Activated CD4-positive, alpha-beta T cell treated with anti-CD3 and anti-CD28 coated beads for 24 hours (primary cell): ENCODE results near the gene ETS1.

ENCODE experiments used
- DNase-seq, 2 donors: peaks; one replicate each; pipeline ENCODE4 v3.0.0-alpha.2; 2020; ENCODE audit warnings: low read depth in 2 of 2

The ETS1 gene

GRCh38 chr11:128535468-128536457 lies 51.6 kb downstream of the ETS1 start:
- no peak for DNase-seq

DNA sequence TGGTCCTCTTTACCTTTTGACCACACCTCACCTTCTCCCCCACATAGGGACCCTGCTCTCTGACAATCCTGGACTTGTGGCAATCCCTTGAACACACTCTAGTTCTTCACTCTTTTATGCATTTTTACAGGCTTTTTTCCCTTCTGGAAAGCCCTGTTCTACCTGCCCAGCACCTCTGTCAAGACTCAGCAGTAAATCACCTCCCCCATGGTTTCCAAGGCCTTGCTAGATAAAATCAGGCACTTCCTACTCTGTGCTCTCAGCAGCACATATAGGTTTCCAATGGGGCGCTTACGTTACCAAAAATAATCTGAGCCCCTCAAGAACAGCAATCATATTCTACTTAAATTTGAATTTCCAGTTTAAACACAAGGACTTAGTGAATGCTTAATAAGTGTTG lies 53.9 kb downstream of the ETS1 start:
- DNase-seq = no peak

- DNase-seq = no peak
These were observed 54.7 kb downstream of the ETS1 start for GRCh38 chr11:128532572-128533091.

GRCh38 chr11:128532016-128532571 lies 55.3 kb downstream of the ETS1 start:
- no peak for DNase-seq

- no peak for DNase-seq
These were observed 55.8 kb downstream of the ETS1 start for GRCh38 chr11:128531588-128531987.

DNA sequence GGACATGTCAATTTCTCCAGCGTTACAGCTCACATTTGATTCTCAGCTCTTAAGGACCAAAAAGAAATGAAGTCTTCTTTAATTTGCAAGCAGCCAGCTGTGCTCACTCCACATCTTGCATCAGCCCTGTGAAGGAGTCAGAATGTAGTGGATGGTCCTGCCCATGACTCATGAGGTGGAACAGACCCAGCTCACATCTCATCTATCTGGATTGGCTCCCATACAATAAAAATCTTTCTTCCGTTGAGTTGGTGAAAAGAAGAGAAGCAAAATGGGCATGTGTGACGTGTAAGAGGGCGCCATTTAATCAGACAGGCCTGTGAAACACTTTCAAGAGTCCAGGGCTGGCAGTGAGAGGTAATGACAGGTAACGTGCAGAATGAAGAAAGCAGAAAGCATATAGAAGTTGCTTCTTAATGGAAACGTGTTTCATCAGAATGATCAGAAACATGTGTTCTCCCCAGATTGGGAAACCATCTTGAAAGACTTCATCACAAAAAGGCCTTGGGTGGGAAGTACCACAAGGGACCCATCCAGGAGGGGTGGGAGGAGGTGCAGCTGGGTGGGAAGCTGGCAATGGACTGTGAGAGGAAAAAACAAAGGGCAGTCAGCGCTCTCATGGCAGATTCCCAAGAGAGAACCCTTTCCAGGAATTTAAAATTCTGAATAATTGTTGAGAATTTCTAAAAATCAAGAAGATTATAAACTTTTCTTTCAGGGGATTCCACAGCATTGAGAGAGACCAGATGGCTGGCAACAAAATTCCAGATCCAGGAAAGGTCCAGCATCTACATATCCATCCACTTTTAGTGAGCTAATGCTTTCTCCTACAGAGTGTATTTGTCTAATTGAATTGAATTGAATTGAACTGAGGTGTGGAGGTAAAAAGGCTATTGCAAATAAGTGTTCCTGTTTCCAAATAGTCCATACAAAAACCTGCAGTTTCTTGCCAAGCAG lies 57.0 kb downstream of the ETS1 start:
- DNase-seq = no peak

DNA sequence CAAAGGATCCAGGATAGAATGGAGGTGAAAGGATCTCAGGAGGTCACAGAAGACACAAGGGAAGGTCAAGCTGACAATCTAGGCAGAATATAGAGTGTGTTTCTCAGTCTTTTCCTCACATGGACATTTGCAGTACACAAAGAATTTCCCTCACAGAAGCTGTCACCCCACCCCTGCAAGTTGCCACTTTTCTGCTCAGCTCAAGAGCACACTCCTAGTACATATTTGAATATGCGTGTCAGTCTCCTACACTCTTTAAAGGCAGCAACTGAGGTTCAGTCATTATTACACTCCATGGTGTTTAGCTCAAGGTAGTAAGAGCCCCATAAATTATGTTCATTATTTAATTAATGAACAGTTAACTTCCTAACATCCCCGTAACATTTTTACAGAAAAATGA lies 59.1 kb downstream of the ETS1 start:
- no peak for DNase-seq

DNA sequence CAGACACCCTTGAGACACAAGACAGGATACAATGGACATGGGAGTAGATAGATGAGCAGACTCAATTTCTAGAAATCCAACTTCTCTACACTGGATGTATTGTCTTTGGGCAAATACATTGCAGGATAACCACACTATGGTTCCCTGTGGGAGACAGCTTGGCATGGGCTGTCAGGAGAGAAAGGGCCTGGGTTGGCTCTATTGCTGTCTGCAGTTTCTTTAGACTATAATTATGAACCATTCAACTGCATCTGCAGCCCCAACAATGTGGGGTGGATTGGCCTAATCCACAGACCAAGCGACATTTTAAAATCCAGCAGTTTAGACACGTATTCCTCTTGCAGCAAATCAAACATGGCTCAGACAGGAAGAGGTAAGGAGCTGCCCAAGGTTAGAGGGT lies 60.3 kb downstream of the ETS1 start:
- no peak for DNase-seq

- no peak for DNase-seq
These were observed 61.7 kb downstream of the ETS1 start for GRCh38 chr11:128525411-128526243.

GRCh38 chr11:128524172-128524571 lies 63.2 kb downstream of the ETS1 start:
- no peak for DNase-seq

DNA sequence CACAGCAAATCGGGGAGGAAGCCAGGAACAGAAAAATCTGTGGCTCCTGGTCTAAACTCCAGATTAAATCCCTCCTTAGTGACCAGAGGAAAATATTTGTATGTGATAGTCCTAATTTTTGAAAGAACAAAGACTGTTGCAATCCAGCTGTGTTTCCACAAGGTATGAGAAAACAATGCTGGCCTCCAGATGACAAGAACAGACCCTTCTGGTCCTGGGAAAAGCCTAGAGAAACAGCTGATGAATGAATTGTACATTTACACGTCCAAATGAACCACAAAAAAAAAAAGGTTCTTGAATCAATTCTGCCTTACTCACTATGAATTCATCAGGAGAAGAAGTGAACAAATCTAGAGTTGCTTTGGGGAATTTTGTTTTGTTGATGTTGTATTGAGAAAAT lies 63.7 kb downstream of the ETS1 start:
- no peak for DNase-seq

GRCh38 chr11:128522943-128523518 lies 64.3 kb downstream of the ETS1 start:
- DNase-seq = peak in 1 of 2 donors; percentile 64

DNA sequence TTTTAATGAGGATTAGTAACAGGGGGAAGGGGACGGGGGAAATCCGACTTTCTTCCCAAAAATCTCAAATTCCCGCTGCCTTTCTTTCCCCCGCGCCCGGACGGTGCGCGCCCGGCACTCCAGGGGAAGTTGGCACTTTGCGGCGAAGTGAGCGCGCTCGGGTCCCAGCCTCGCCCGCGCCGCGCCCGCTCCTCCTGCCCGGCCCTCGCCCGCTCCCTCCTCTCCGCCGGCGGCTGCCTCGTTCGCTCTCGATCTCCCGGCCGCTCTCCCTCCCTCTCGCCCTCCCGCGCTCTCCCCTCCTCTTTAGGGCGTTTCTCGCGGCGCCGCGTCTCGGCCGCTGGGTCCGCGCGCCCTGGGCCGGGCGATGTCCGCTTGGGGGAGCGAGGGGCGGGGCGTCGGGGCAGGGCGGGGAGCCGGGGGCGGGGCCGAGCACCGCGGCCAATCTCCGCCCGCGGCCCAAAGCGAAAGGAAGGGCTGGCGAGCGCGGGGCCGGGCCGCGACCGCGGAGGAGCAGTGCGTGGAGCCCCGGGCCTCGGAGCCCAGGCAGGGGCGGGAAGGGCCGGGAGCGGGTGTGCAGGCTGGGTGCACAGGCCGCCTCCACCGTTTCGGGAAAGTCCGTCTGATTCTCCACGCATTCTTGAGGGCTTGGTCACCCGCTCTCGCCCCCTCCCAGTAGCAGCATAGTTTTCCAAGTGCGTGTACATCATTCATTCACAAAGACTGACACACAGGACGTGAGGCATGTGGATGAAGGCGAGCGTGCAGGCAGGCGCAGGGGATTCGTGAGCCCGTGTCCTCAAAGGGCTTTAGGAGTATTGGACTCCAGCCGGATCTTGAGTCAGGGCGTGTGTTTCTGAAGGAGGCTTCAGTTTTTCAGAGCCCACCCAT lies 65.1 kb downstream of the ETS1 start:
- peak; percentile 82 to 85 for DNase-seq

GRCh38 chr11:128521682-128522054 lies 65.7 kb downstream of the ETS1 start:
- DNase-seq = no peak

DNA sequence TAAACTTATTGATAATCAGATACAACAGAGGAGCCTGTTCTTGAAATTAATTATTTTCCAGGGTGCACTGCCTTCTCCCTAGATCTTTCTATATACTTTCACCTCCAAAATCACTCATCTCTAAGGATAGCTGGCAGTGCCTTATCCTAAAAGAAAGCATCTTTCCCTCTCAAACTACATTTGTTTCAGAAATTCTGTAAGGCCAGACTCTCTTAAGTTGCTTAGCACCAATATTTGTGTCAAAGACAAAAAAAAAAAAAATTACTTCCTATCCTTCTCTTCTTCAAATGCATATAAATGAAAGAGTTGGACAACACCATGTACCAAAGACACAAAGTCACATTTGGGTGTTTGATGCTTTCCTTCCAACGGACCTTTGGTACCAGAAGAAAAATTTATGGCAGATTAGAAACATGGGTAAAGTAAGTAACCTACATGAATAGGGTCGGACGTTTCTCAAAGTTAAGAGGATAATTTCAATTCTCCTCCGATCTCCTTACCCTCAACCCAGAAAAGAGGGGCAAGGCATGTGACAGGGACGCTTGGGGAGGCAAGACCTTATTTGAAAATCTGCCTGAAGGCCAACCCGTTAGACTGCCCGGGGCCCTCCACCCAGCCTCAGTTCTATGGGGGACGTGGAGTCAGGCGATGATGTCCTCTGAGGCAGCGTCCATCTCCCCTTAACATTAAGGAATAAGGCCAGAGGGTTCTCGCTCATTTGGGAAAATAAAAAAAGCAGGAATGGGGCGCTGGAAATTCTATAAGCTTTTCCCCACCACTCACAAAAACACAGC lies 66.3 kb downstream of the ETS1 start:
- DNase-seq = no peak

DNA sequence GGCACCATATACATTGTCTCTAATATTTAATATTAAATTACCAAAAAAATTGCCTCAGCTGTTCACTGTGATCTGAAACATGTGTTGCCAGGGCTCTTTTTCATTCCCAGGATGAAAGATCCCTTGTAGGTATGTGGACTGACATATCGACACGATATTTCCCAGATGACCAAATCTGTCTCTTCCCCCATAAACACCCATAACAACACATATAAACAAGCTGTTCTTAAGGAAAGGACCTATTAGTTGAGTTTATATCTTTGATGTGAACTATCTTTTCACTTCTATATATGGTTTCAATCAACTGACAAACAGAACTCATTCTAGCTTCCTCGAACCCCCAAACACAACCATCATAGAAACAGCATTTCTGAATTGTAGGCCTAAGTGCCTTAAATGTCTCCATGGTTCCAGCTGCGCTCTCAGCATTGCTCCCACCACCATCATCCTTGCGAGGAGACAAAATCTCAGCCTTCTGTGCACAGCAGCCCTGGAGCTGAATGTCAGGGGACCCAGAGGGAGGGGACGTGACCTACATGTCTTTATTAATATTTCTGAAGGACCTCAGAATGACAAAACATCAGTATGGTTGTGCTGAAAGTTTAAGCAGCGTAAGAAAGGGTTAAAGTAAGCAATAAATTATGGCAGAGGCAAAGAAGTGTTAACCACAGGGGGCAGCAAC lies 67.0 kb downstream of the ETS1 start:
- DNase-seq = no peak

GRCh38 chr11:128519338-128519737 lies 68.0 kb downstream of the ETS1 start:
- DNase-seq = no peak
